Mammary microvascular endothelial cell (primary cell): ENCODE results near the gene UBAP2L. TPM values are rescaled to one million over a fixed set of nuclear protein-coding genes. Genes with fewer than 3 reads are reported as not detected.

ENCODE experiments used
- total RNA-seq: library from RNA; depleted of rRNA; stranded (reverse); fragments of >200 nt; gene quantifications from 2 replicates; pipeline ENCODE4 v1.2.3, GENCODE V29; 2015

The UBAP2L gene, protein sequence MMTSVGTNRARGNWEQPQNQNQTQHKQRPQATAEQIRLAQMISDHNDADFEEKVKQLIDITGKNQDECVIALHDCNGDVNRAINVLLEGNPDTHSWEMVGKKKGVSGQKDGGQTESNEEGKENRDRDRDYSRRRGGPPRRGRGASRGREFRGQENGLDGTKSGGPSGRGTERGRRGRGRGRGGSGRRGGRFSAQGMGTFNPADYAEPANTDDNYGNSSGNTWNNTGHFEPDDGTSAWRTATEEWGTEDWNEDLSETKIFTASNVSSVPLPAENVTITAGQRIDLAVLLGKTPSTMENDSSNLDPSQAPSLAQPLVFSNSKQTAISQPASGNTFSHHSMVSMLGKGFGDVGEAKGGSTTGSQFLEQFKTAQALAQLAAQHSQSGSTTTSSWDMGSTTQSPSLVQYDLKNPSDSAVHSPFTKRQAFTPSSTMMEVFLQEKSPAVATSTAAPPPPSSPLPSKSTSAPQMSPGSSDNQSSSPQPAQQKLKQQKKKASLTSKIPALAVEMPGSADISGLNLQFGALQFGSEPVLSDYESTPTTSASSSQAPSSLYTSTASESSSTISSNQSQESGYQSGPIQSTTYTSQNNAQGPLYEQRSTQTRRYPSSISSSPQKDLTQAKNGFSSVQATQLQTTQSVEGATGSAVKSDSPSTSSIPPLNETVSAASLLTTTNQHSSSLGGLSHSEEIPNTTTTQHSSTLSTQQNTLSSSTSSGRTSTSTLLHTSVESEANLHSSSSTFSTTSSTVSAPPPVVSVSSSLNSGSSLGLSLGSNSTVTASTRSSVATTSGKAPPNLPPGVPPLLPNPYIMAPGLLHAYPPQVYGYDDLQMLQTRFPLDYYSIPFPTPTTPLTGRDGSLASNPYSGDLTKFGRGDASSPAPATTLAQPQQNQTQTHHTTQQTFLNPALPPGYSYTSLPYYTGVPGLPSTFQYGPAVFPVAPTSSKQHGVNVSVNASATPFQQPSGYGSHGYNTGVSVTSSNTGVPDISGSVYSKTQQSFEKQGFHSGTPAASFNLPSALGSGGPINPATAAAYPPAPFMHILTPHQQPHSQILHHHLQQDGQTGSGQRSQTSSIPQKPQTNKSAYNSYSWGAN
- 81.4 and 87.4 TPM in 2 replicates for total RNA-seq

DNA sequence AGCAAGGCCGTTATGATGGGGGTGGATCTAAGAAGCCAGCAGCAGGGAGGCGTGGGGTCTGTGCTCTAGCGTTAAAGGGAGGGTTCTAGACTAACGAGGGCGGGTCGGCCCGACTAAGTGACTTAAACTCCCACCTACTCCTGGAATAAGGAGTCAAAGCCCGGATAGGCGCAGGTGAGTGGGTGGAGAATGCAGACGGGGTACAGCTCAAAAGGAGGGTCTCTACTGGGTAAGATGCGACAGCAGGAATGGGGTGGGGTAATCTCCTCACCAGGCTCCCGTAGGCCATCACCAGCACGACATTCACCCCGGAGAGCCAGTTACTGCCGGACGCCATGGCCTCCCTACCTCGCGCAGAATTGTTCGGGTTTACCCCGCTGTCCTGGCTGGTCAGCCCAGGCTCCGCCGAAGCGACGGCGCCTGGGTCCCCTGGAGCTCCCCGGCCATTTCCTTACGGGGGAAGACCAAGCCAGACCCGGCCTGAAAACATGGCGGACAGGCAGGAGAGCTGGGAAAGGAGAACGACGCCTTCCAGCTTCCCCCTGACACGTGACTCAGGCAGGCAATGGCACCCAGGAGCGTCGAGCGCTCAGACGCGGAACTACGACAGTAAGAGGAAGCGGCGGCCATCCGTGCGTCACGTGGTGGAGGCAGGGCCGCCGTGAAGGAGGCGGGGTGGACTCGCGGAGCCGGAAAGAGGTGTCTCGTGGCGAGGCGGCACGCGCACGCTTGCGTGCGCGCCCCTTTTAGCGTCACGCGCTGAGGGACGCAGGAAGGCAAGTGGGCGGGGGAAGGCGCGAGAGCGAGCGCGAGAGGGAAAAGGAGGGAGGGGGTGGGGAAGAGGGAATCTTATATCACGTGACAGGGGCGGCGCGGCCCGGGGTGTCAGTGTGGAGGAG is at the start of gene UBAP2L:
UBAP2L (plus strand) TSS at position 885 of the 899 bp plus-strand sequence. CDS start 4,169 bp downstream, outside the sequence.

GRCh38 chr1:154191990-154192461 is 28.7 kb upstream of the UBAP2L start, which contains the start of gene TPM3:
TPM3 (minus strand) TSS chr1:154192100; CDS start chr1:154192018, 82 bp downstream.

GRCh38 chr1:154206196-154206595 is 14.6 kb upstream of the UBAP2L start, which contains the start of gene CFAP141:
CFAP141 (minus strand) TSS chr1:154206333; CDS start chr1:154206307, 26 bp downstream.

DNA sequence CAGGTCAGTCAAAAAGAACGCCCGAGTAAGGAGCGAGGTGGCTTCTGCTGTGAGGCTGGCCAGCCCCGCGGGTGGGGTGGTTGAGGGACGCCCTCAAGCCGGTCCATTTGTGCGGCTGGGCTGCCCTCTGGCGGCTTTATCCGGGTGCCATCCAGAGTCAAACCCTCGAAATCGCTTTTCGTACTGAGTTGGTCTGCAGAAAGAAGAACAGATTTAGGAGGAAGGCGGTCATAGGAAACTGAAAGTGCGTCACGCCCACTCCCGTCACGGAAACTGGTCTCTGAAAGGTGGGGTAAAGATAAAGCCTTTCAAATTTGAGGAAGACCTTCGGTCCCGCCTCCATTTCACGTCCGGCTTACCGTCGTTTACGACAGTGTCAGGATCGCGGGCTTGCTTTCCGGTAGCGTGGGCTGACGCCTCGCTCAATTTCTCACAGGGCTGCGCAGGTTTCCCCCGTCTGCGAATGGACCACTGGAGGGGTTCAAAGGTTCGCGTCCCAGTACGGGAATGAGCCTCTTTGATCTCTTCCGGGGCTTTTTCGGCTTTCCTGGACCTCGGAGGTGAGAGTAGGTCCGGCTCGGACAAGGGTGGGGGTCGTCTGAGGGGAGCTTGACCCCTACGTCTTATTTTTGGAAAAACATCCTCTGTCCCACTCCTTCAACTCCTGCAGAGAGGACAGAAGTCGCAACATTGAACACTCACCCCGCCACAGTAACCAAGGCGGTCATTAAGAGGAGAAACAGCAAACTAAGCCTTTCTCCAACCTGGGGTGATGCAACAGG is 51.7 kb downstream of the UBAP2L start, which contains the start of gene HAX1:
HAX1 (plus strand) TSS at position 413 of the 782 bp plus-strand sequence; CDS start at position 508, 95 bp downstream.

Other genes with a start within 250 kb of the UBAP2L start
- 223 and 236 TPM in 2 replicates for gene JTB, start 243.3 kb upstream of the UBAP2L start, total RNA-seq
- 38.6 and 39.7 TPM in 2 replicates for gene RAB13, start 234.6 kb upstream of the UBAP2L start, total RNA-seq
- gene RPS27, start 230.2 kb upstream of the UBAP2L start, total RNA-seq: 1,749 and 2,452 TPM in 2 replicates
- gene NUP210L, start 65.9 kb upstream of the UBAP2L start, total RNA-seq: 0.07 TPM in 1 of 2 replicates, not detected in the other
- gene TPM3, start 28.9 kb upstream of the UBAP2L start, total RNA-seq: 1,041 and 1,134 TPM in 2 replicates
- not detected in 2 replicates for gene CFAP141, start 14.6 kb upstream of the UBAP2L start, total RNA-seq
- 118 and 124 TPM in 2 replicates for gene HAX1, start 51.7 kb downstream of the UBAP2L start, total RNA-seq
- gene AQP10, start 100.1 kb downstream of the UBAP2L start, total RNA-seq: not detected in 2 replicates
- gene ATP8B2, start 104.6 kb downstream of the UBAP2L start, total RNA-seq: 53.6 and 59.0 TPM in 2 replicates
- gene IL6R, start 184.4 kb downstream of the UBAP2L start, total RNA-seq: 5.3 and 8.3 TPM in 2 replicates